Thyroid gland (tissue), 4 donors: ENCODE measurements around the gene TRAK1. TPM values are rescaled to one million over a fixed set of nuclear protein-coding genes. Genes with fewer than 3 reads are reported as not detected.

Experiments
- DNase-seq, 2 donors: peaks; one replicate each; pipeline ENCODE4 v3.0.0-alpha.2; 2019
- H3K27ac ChIP-seq, 3 donors: fragments of 200-600 bp; sonication (generic); 1 replicate in 2 of 3; 2 replicates in 1 of 3; pipeline ENCODE4 v1.5.1; 2016 to 2019; ENCODE audit warnings: mild to moderate bottlenecking in 1 of 3, moderate library complexity in 1 of 3
- H3K27me3 ChIP-seq: fragments of 200-600 bp; sonication (generic); one replicate; pipeline ENCODE4 v1.5.1; 2019
- H3K36me3 ChIP-seq, 2 donors: fragments of 200-600 bp; sonication (generic); one replicate each; pipeline ENCODE4 v1.5.1; 2016 to 2019
- H3K4me1 ChIP-seq, 2 donors: fragments of 200-600 bp; sonication (generic); one replicate each; pipeline ENCODE4 v1.5.1; 2017 to 2019
- H3K4me3 ChIP-seq, 3 donors: fragments of 200-600 bp; sonication (generic); replicated peaks in 1 of 3; 1 replicate in 2 of 3; 2 replicates in 1 of 3; pipeline ENCODE4 v1.5.1; 2016; ENCODE audit warnings: mild to moderate bottlenecking in 1 of 3
- H3K9me3 ChIP-seq: fragments of 200-600 bp; sonication (generic); one replicate; pipeline ENCODE4 v1.5.1; 2017
- CTCF ChIP-seq, 6 experiments: fragments of 200-600 bp in 3 of 6; fragments of 450-650 bp in 3 of 6; sonication (generic) in 3 of 6; IDR thresholded peaks; one replicate each; pipeline ENCODE4 v1.5.1; 2016 to 2019; ENCODE audit warnings: antibody characterized with exemption in 6 of 6, mild to moderate bottlenecking in 2 of 6, inconsistent platforms in 1 of 6, moderate library complexity in 1 of 6
- POLR2A ChIP-seq, 2 donors: fragments of 450-650 bp; IDR thresholded peaks; one replicate each; pipeline ENCODE4 v1.6.1; 2017; ENCODE audit warnings: antibody characterized with exemption in 2 of 2, mild to moderate bottlenecking in 2 of 2, moderate library complexity in 1 of 2
- WGBS, 2 donors: methylation state at CpG; one replicate each; pipeline ENCODE4 v1.1.5; 2017; 5-methylcytosine and 5-hydroxymethylcytosine counted together
- intact Hi-C: fragments of 100-400 bp; cut with DNase I; formaldehyde crosslinking; loops from one replicate; pipeline ENCODE4 v1.15.1; 2023
- total RNA-seq, 4 donors: library from RNA; depleted of rRNA; stranded (reverse); fragments of >200 nt; gene quantifications; one replicate each; pipeline ENCODE4 v1.2.3, GENCODE V29; 2016

The TRAK1 gene
- total RNA-seq, 4 donors from 2014 or later: 46.1 to 87.8 (median 76.4) TPM

GRCh38 chr3:42122261-42123011, 31.3 kb downstream of the TRAK1 start:
- DNase-seq: no peak
- H3K36me3 ChIP-seq: peaks cover 3 to 5% of the 10 kb centered on the region in 2 donors
- intact Hi-C loops: no loop called here
- H3K4me1 ChIP-seq: peaks cover 32 to 41% of the 10 kb centered on the region in 2 donors
- 85 to 92% methylated on average over 4 of the region's 4 CpGs for WGBS, 2 donors
- H3K4me3 ChIP-seq: no peak overlapping the region
- no peak for TF ChIP-seq CTCF (IDR thresholded peaks at IDR 0.05)
- H3K27me3 ChIP-seq: no peaks in the 10 kb centered on the region
- no peaks in the 10 kb centered on the region for H3K9me3 ChIP-seq
- H3K27ac ChIP-seq: no peak overlapping the region

GRCh38 chr3:42123012-42123581, 31.9 kb downstream of the TRAK1 start:
- Histone ChIP-seq H3K4me3 (no peak overlapping the region), H3K27me3 (no peaks in the 10 kb centered on the region), H3K9me3 (no peaks in the 10 kb centered on the region), H3K27ac (no peak overlapping the region), H3K36me3 (peaks cover 3 to 5% of the 10 kb centered on the region in 2 donors), H3K4me1 (peaks cover 26 to 35% of the 10 kb centered on the region in 2 donors)
- no peak for TF ChIP-seq POLR2A (IDR thresholded peaks at IDR 0.05)
- no peak for TF ChIP-seq CTCF (IDR thresholded peaks at IDR 0.05)
- intact Hi-C loops: no loop called here
- peak in 1 of 2 donors; percentile 11 for DNase-seq
- WGBS, 2 donors: 73 to 86% methylated on average over 8 of the region's 8 CpGs

GRCh38 chr3:42123824-42124658, 32.9 kb downstream of the TRAK1 start:
- TF ChIP-seq POLR2A (IDR thresholded peaks at IDR 0.05) (no peak), CTCF (IDR thresholded peaks at IDR 0.05) (no peak)
- DNase-seq: no peak
- intact Hi-C loops: no loop called here
- no peaks in the 10 kb centered on the region for H3K27me3 ChIP-seq
- no peaks in the 10 kb centered on the region for H3K9me3 ChIP-seq
- peaks cover 24 to 34% of the 10 kb centered on the region in 2 donors for H3K4me1 ChIP-seq
- no peak overlapping the region for H3K4me3 ChIP-seq
- 97 to 99% methylated on average over 5 of the region's 5 CpGs for WGBS, 2 donors
- H3K27ac ChIP-seq: no peak overlapping the region
- peaks cover 3 to 5% of the 10 kb centered on the region in 2 donors for H3K36me3 ChIP-seq

- Histone ChIP-seq H3K4me3 (no peak overlapping the region), H3K27ac (no peak overlapping the region), H3K9me3 (no peaks in the 10 kb centered on the region), H3K4me1 (peaks cover 16 to 25% of the 10 kb centered on the region in 2 donors), H3K36me3 (peaks cover 3 to 5% of the 10 kb centered on the region in 2 donors), H3K27me3 (no peaks in the 10 kb centered on the region)
- DNase-seq: no peak
- TF ChIP-seq CTCF (IDR thresholded peaks at IDR 0.05): no peak
- no peak for TF ChIP-seq POLR2A (IDR thresholded peaks at IDR 0.05)
- intact Hi-C loops: loop anchor here (5.0 kb wide), 1 partner anchor 65 kb away; no protein-coding TSS in a partner anchor
- WGBS, 2 donors: 94 to 98% methylated on average over 3 of the region's 3 CpGs
These were observed 36.1 kb downstream of the TRAK1 start for GRCh38 chr3:42127226-42127625.
